Fibroblast of villous mesenchyme (primary cell): ENCODE data around the gene MEGF9. TPM values are rescaled to one million over a fixed set of nuclear protein-coding genes. Genes with fewer than 3 reads are reported as not detected.

Experiments used
- total RNA-seq: library from RNA; depleted of rRNA; stranded (reverse); fragments of >200 nt; gene quantifications from 2 replicates; pipeline ENCODE4 v1.2.3, GENCODE V29; 2012

The MEGF9 gene
- total RNA-seq, 1 donor: 4.3 TPM

Other genes starting within 250 kb of the MEGF9 start
- 19.0 and 21.2 TPM in 2 replicates for gene CDK5RAP2, start 134.3 kb downstream of the MEGF9 start, total RNA-seq
- gene FBXW2, start 78.9 kb upstream of the MEGF9 start, total RNA-seq: 35.4 and 41.5 TPM in 2 replicates
- 35.1 and 50.1 TPM in 2 replicates for gene PSMD5, start 128.5 kb upstream of the MEGF9 start, total RNA-seq
- 27.1 and 35.8 TPM in 2 replicates for gene PHF19, start 162.7 kb upstream of the MEGF9 start, total RNA-seq
- 0.86 and 1.6 TPM in 2 replicates for gene TRAF1, start 212.3 kb upstream of the MEGF9 start, total RNA-seq